IPS-15b (cell line): ENCODE data around the gene PODNL1.
"Not testable (repeated sequence)": the region's sequence is repeated elsewhere in the genome, so short reads cannot be mapped to it uniquely, and the experiment has no call there.

Source experiments
- H3K27me3 ChIP-seq: one replicate; pipeline ENCODE4 v1.6.1; 2013; ENCODE audit warnings: low read length; ENCODE audit not compliant: control insufficient read depth, insufficient read depth
- H3K36me3 ChIP-seq: one replicate; pipeline ENCODE4 v1.6.1; 2013; ENCODE audit warnings: low read length; ENCODE audit not compliant: control insufficient read depth, insufficient read depth
- H3K4me1 ChIP-seq: one replicate; pipeline ENCODE4 v1.6.1; 2013; ENCODE audit warnings: mild to moderate bottlenecking, low read length; ENCODE audit not compliant: control insufficient read depth, insufficient read depth
- H3K4me3 ChIP-seq: one replicate; pipeline ENCODE4 v1.5.1; 2013; ENCODE audit warnings: low read depth, low read length
- H3K9ac ChIP-seq: one replicate; pipeline ENCODE4 v1.6.1; 2013; ENCODE audit warnings: low read depth, mild to moderate bottlenecking, low read length
- H3K9me3 ChIP-seq: one replicate; pipeline ENCODE4 v1.6.1; 2013; ENCODE audit warnings: mild to moderate bottlenecking, low read length; ENCODE audit not compliant: control insufficient read depth, insufficient read depth

PODNL1 gene

GRCh38 chr19:13969897-13970296 is 31.7 kb upstream of the PODNL1 start:
- Histone ChIP-seq H3K36me3 (peaks cover 14% of the 10 kb centered on the region), H3K4me1 (no peaks in the 10 kb centered on the region), H3K9me3 (no peaks in the 10 kb centered on the region), H3K9ac (no peak overlapping the region), H3K4me3 (no peak overlapping the region), H3K27me3 (no peaks in the 10 kb centered on the region)

- peaks cover 14% of the 10 kb centered on the region for H3K36me3 ChIP-seq
- H3K4me1 ChIP-seq: no peaks in the 10 kb centered on the region
- no peaks in the 10 kb centered on the region for H3K9me3 ChIP-seq
- no peaks in the 10 kb centered on the region for H3K27me3 ChIP-seq
- H3K9ac ChIP-seq: no peak overlapping the region
- H3K4me3 ChIP-seq: no peak overlapping the region
Measured at GRCh38 chr19:13968999-13969398, 30.8 kb upstream of the PODNL1 start.

GRCh38 chr19:13968383-13968935 is 30.2 kb upstream of the PODNL1 start:
- no peaks in the 10 kb centered on the region for H3K27me3 ChIP-seq
- H3K36me3 ChIP-seq: peaks cover 14% of the 10 kb centered on the region
- H3K4me3 ChIP-seq: no peak overlapping the region
- no peak overlapping the region for H3K9ac ChIP-seq
- no peaks in the 10 kb centered on the region for H3K4me1 ChIP-seq
- H3K9me3 ChIP-seq: no peaks in the 10 kb centered on the region

- H3K9me3 ChIP-seq, H3K4me1 ChIP-seq, H3K4me3 ChIP-seq, H3K27me3 ChIP-seq, H3K9ac ChIP-seq: not testable (repeated sequence)
- H3K36me3 ChIP-seq: peaks cover 11% of the 10 kb centered on the region
Measured at GRCh38 chr19:13967206-13967605, 29.0 kb upstream of the PODNL1 start.

- no peak overlapping the region for H3K9ac ChIP-seq
- H3K4me1 ChIP-seq: no peaks in the 10 kb centered on the region
- no peak overlapping the region for H3K4me3 ChIP-seq
- peaks cover 11% of the 10 kb centered on the region for H3K36me3 ChIP-seq
- H3K27me3 ChIP-seq: no peaks in the 10 kb centered on the region
- no peaks in the 10 kb centered on the region for H3K9me3 ChIP-seq
Measured at GRCh38 chr19:13966684-13967128, 28.5 kb upstream of the PODNL1 start.

- H3K4me3 ChIP-seq: no peak overlapping the region
Measured at GRCh38 chr19:13965926-13966683, 27.9 kb upstream of the PODNL1 start.

GRCh38 chr19:13965377-13965896 is 27.2 kb upstream of the PODNL1 start:
- Histone ChIP-seq H3K36me3 (peaks cover 16% of the 10 kb centered on the region), H3K4me3 (no peak overlapping the region), H3K9me3 (no peaks in the 10 kb centered on the region)

More at GRCh38 chr19:13965926-13966683, 27.9 kb upstream of the PODNL1 start:
- Histone ChIP-seq H3K9me3 (no peaks in the 10 kb centered on the region), H3K4me1 (no peaks in the 10 kb centered on the region), H3K27me3 (no peaks in the 10 kb centered on the region), H3K9ac (no peak overlapping the region), H3K36me3 (peaks cover 11% of the 10 kb centered on the region)

GRCh38 chr19:13964776-13965175 is 26.6 kb upstream of the PODNL1 start:
- peaks cover 22% of the 10 kb centered on the region for H3K36me3 ChIP-seq

More at GRCh38 chr19:13965377-13965896, 27.2 kb upstream of the PODNL1 start:
- no peaks in the 10 kb centered on the region for H3K27me3 ChIP-seq
- no peak overlapping the region for H3K9ac ChIP-seq
- no peaks in the 10 kb centered on the region for H3K4me1 ChIP-seq

GRCh38 chr19:13963603-13964105 is 25.4 kb upstream of the PODNL1 start:
- peaks cover 31% of the 10 kb centered on the region for H3K36me3 ChIP-seq
- no peaks in the 10 kb centered on the region for H3K9me3 ChIP-seq
- H3K4me1 ChIP-seq: no peaks in the 10 kb centered on the region
- no peak overlapping the region for H3K9ac ChIP-seq
- peak overlapping the region; percentile 64 for H3K4me3 ChIP-seq
- no peaks in the 10 kb centered on the region for H3K27me3 ChIP-seq

More at GRCh38 chr19:13964776-13965175, 26.6 kb upstream of the PODNL1 start:
- Histone ChIP-seq H3K9me3 (no peaks in the 10 kb centered on the region), H3K4me3 (no peak overlapping the region), H3K9ac (no peak overlapping the region), H3K27me3 (no peaks in the 10 kb centered on the region), H3K4me1 (no peaks in the 10 kb centered on the region)

- H3K36me3 ChIP-seq: peaks cover 37% of the 10 kb centered on the region
Measured at GRCh38 chr19:13962699-13963602, 24.7 kb upstream of the PODNL1 start.

More at GRCh38 chr19:13962699-13963602, 24.7 kb upstream of the PODNL1 start:
- H3K27me3 ChIP-seq: no peaks in the 10 kb centered on the region
- no peak overlapping the region for H3K9ac ChIP-seq
- H3K4me1 ChIP-seq: no peaks in the 10 kb centered on the region
- H3K9me3 ChIP-seq: no peaks in the 10 kb centered on the region
- H3K4me3 ChIP-seq: peak overlapping the region; percentile 64
